ENCODE data around the gene MAPK8IP2. TPM values are rescaled to one million over a fixed set of nuclear protein-coding genes. Genes with fewer than 3 reads are reported as not detected.

MAPK8IP2 gene
- total and polyA plus RNA-seq, 2 of the 13 experiments (the other 11 are each of a cell fraction or from before 2014, with no cell fraction given), result 1.3 to 2.6 TPM

DNA sequence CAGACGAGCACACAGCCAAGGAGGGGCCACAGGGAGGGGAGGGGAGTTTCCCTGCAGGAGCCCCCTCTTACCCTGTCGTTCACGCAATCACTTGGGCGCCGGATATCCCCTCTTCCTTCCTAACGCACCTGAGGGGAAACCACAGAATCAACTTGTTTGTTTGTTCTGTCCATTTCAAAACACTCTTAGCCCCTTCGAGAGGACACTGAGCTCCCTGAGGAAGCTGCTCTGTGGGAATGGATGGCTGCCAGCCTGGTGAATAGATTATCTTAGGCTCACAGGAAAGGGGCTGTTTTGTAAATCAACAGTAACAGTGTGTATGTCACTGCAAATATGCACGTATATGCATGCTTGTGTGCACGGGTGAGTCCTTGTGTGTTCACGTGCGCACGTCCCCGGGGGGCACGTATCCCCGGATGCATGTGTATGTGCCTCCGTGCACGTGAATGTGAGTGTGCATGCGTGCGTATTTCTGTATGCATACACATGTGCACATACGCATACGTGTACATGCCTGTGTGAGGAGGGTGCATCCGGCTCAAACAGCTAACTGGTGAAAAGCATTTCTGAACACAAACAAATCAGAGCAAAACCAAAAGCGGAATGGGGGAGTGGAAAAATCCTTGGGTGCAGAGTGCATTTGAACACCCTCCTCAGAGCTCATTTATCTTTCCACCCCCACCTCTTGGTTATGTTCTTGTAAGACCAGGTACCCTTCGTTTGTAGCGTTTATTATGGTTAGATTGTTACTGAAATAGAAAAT lies 20.2 kb downstream of the MAPK8IP2 start:
- 1% methylated on average over 17 of the region's 25 CpGs for WGBS (ENCODE audit: low lambda C conversion rate)
- H3K27me3 ChIP-seq (ENCODE audit: control insufficient read depth in 1 of 2, insufficient read depth in 2 of 2, low read length in 2 of 2), result no peaks in the 10 kb centered on the region
- BruUV-seq (replicated peaks), result no TSS peak
- in situ Hi-C loops (cut with HindIII; ENCODE audit: extremely low pct_ligation_motif_present, low pct_unique_long_range_greater_than_20kb) (no loop called here), intact Hi-C loops (cut with micrococcal nuclease; ENCODE audit: unreplicated experiment) (loop anchor here (1.0 to 2.0 kb wide), 2 partner anchors 44 to 78 kb away; no protein-coding TSS in a partner anchor)
- POLR2A ChIA-PET, result interaction anchor here (0.6 to 2.2 kb wide), 9 partner anchors 19 to 379 kb away, joined by 3 to 14 read pairs (median 4); partner anchors contain the start of genes CHKB, LMF2, NCAPH2 and SCO2
- peak overlapping the region; percentile 97 for H3K4me2 ChIP-seq (ENCODE audit: low read depth, low read length)
- DNase-seq (ENCODE audit: low spot score), result peak; percentile 25
- peak overlapping the region; percentile 39 for H3K9ac ChIP-seq (ENCODE audit: insufficient read depth, low read depth, low read length)
- H3K79me2 ChIP-seq (ENCODE audit: insufficient read depth, low read length), result no peaks in the 10 kb centered on the region
- no peak overlapping the region for H3K27ac ChIP-seq (ENCODE audit: extremely low read length, insufficient read depth, low read length)
- peak; percentile 58 for FAIRE-seq
- peak; percentile 67 for ATAC-seq
- H3K36me3 ChIP-seq (replicated peaks in 1 of 2; ENCODE audit: control insufficient read depth in 1 of 2, insufficient read depth in 2 of 2, low read length in 2 of 2), result no peaks in the 10 kb centered on the region
- peaks cover 54% of the 10 kb centered on the region for H3K4me1 ChIP-seq (ENCODE audit: insufficient read depth, low read length)
- CTCF ChIA-PET (ENCODE audit: low intra/inter-chr PET ratio, low total read pairs), result interaction anchor here (1.1 to 2.1 kb wide), 4 partner anchors 21 to 79 kb away, joined by 3 to 37 read pairs (median 5); no protein-coding TSS in a partner anchor
- peak overlapping the region; percentile 46 to 61 (median 47) for H3K4me3 ChIP-seq (replicated peaks in 1 of 3; ENCODE audit: insufficient read depth in 1 of 3, low read depth in 2 of 3, low read length in 3 of 3)
- no peaks in the 10 kb centered on the region for H3K9me3 ChIP-seq (ENCODE audit: low read length)
- no peaks in the 10 kb centered on the region for H4K20me1 ChIP-seq (ENCODE audit: insufficient read depth, low read length)
- no peak overlapping the region for H2AFZ ChIP-seq (ENCODE audit: low read length)
- TF ChIP-seq DPF2 (CRISPR knock-in tag; IDR thresholded peaks at IDR 0.05; ENCODE audit: borderline replicate concordance, low read depth) (no peak), PRMT3 (CRISPR knock-in tag; IDR thresholded peaks at IDR 0.05; ENCODE audit: borderline replicate concordance, low read depth) (no peak), MXI1 (IDR thresholded peaks at IDR 0.05; ENCODE audit: borderline replicate concordance, low read depth, low read length) (0 out of 3 replicates have a peak, but pooled peaks have one; percentile 20), PATZ1 (CRISPR knock-in tag; IDR thresholded peaks at IDR 0.05) (peak; percentile 90), KAT8 (CRISPR knock-in tag; IDR thresholded peaks at IDR 0.05) (0 out of 2 replicates have a peak, but pooled peaks have one; percentile 10), MTF2 (CRISPR knock-in tag; IDR thresholded peaks at IDR 0.05; ENCODE audit: borderline replicate concordance) (0 out of 2 replicates have a peak, but pooled peaks have one; percentile 75), CTCF (CRISPR knock-in tag; IDR thresholded peaks at IDR 0.05) (peak; percentile 82), TEAD3 (CRISPR knock-in tag; optimal IDR thresholded peaks at IDR 0.05; ENCODE audit: borderline replicate concordance) (peak; percentile 40), HMGXB4 (CRISPR knock-in tag; IDR thresholded peaks at IDR 0.05; ENCODE audit: borderline replicate concordance in 1 of 2, low read depth in 1 of 2) (peak; percentile 8 to 37; a peak in 2 of 4 replicates), HDAC1 (CRISPR knock-in tag; IDR thresholded peaks at IDR 0.05) (peak; percentile 46), ZFP1 (CRISPR knock-in tag; IDR thresholded peaks at IDR 0.05) (no peak), ZNF30 (CRISPR knock-in tag; IDR thresholded peaks at IDR 0.05) (0 out of 2 replicates have a peak, but pooled peaks have one; percentile 54), SPEN (CRISPR knock-in tag; IDR thresholded peaks at IDR 0.05; ENCODE audit: low read depth) (peak; percentile 20; the same call in 1 of the 2 replicates), ZBTB7B (CRISPR knock-in tag; IDR thresholded peaks at IDR 0.05) (peak; percentile 64)
- TF ChIP-seq, protein P1, sequence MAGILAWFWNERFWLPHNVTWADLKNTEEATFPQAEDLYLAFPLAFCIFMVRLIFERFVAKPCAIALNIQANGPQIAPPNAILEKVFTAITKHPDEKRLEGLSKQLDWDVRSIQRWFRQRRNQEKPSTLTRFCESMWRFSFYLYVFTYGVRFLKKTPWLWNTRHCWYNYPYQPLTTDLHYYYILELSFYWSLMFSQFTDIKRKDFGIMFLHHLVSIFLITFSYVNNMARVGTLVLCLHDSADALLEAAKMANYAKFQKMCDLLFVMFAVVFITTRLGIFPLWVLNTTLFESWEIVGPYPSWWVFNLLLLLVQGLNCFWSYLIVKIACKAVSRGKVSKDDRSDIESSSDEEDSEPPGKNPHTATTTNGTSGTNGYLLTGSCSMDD (CRISPR knock-in tag; IDR thresholded peaks at IDR 0.05), result no peak
- TF ChIP-seq, protein P2, sequence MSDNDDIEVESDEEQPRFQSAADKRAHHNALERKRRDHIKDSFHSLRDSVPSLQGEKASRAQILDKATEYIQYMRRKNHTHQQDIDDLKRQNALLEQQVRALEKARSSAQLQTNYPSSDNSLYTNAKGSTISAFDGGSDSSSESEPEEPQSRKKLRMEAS (IDR thresholded peaks at IDR 0.05), result peak; percentile 39; the same call in 1 of the 2 replicates
